HG03354 (cell line): ENCODE measurements around the gene DPYSL3.

ENCODE experiments used
- ATAC-seq: cut with Tn5 transposase; IDR thresholded peaks from one replicate; pipeline ENCODE4 v1.9.1; 2021; ENCODE audit warnings: mild to moderate bottlenecking; ENCODE audit not compliant: unreplicated experiment, poor library complexity, severe bottlenecking

DPYSL3 gene

GRCh38 chr5:147340941-147341340 lies 168.9 kb downstream of the DPYSL3 start:
- ATAC-seq: no peak
